ENCODE data around the gene CKAP2L.

Gene CKAP2L

GRCh38 chr2:112760149-112760548 lies 4.3 kb downstream of the CKAP2L start:
- no peak for ATAC-seq

GRCh38 chr2:112758711-112759110 lies 5.7 kb downstream of the CKAP2L start:
- no peak for ATAC-seq

GRCh38 chr2:112757265-112757664 lies 7.1 kb downstream of the CKAP2L start:
- ATAC-seq = no peak

GRCh38 chr2:112756207-112756606 lies 8.2 kb downstream of the CKAP2L start:
- peak; percentile 19 to 54 for ATAC-seq

GRCh38 chr2:112755444-112755843 lies 9.0 kb downstream of the CKAP2L start:
- peak; percentile 28 to 47 for ATAC-seq

- no peak for ATAC-seq
Observed at GRCh38 chr2:112754564-112754963, 9.8 kb downstream of the CKAP2L start.

- ATAC-seq = no peak
Observed at GRCh38 chr2:112752667-112753066, 11.7 kb downstream of the CKAP2L start.

- ATAC-seq = no peak
Observed at GRCh38 chr2:112751451-112752197, 12.8 kb downstream of the CKAP2L start.

GRCh38 chr2:112750560-112750843 lies 13.9 kb downstream of the CKAP2L start:
- ATAC-seq = peak; percentile 60 to 63

GRCh38 chr2:112749755-112750559 lies 14.5 kb downstream of the CKAP2L start:
- peak; percentile 79 for ATAC-seq

- no peak for ATAC-seq
Observed at GRCh38 chr2:112740527-112740926, 23.9 kb downstream of the CKAP2L start.

GRCh38 chr2:112737542-112738232 lies 26.7 kb downstream of the CKAP2L start:
- no peak for ATAC-seq

GRCh38 chr2:112733871-112734270 lies 30.5 kb downstream of the CKAP2L start:
- no peak for ATAC-seq

GRCh38 chr2:112733456-112733855 lies 31.0 kb downstream of the CKAP2L start:
- ATAC-seq = no peak

- peak in 1 of 2 donors; percentile 7 for ATAC-seq
Observed at GRCh38 chr2:112731479-112731878, 32.9 kb downstream of the CKAP2L start.

GRCh38 chr2:112730791-112731190 lies 33.6 kb downstream of the CKAP2L start:
- ATAC-seq = no peak

GRCh38 chr2:112730216-112730615 lies 34.2 kb downstream of the CKAP2L start:
- ATAC-seq = no peak

GRCh38 chr2:112728378-112729175 lies 35.8 kb downstream of the CKAP2L start:
- no peak for ATAC-seq

- no peak for ATAC-seq
Observed at GRCh38 chr2:112728029-112728362, 36.4 kb downstream of the CKAP2L start.

GRCh38 chr2:112727276-112728028 lies 37.0 kb downstream of the CKAP2L start:
- no peak for ATAC-seq

- ATAC-seq = peak; percentile 95 to 97
Observed at GRCh38 chr2:112726487-112727190, 37.8 kb downstream of the CKAP2L start.
